Ishikawa (cell line): ENCODE results near the gene STK4.
A peak's percentile ranks its signal among the peaks of the same experiment; 100 is the strongest.

Source experiments
- CEBPB ChIP-seq: IDR thresholded peaks from 2 replicates; pipeline ENCODE4 v1.6.1; 2012
- CREB1 ChIP-seq: IDR thresholded peaks from 2 replicates; pipeline ENCODE4 v1.6.1; 2012; ENCODE audit warnings: low read depth
- EGR1 ChIP-seq: IDR thresholded peaks from 2 replicates; pipeline ENCODE4 v1.6.1; 2012
- EP300 ChIP-seq: IDR thresholded peaks from 2 replicates; pipeline ENCODE4 v1.6.1; 2012; ENCODE audit warnings: borderline replicate concordance
- FOXM1 ChIP-seq: IDR thresholded peaks from 2 replicates; pipeline ENCODE4 v1.6.1; 2012; ENCODE audit warnings: low read depth, borderline replicate concordance
- NFIC ChIP-seq: IDR thresholded peaks from 2 replicates; pipeline ENCODE4 v1.6.1; 2012
- RAD21 ChIP-seq: IDR thresholded peaks from 2 replicates; pipeline ENCODE4 v1.6.1; 2012; ENCODE audit warnings: low read depth
- TAF1 ChIP-seq: IDR thresholded peaks from 2 replicates; pipeline ENCODE4 v1.6.1; 2012; ENCODE audit warnings: low read depth, mild to moderate bottlenecking
- TCF12 ChIP-seq: IDR thresholded peaks from 2 replicates; pipeline ENCODE4 v1.6.1; 2012; ENCODE audit warnings: low read depth
- TEAD4 ChIP-seq: IDR thresholded peaks from 2 replicates; pipeline ENCODE4 v1.6.1; 2012
- YY1 ChIP-seq: IDR thresholded peaks from 2 replicates; pipeline ENCODE4 v1.6.1; 2012; ENCODE audit warnings: low read depth
- ZBTB7A ChIP-seq: IDR thresholded peaks from 2 replicates; pipeline ENCODE4 v1.6.1; 2012; ENCODE audit warnings: low read depth
- TF ChIP-seq, protein P1 (sequence below): IDR thresholded peaks from 2 replicates; pipeline ENCODE4 v1.6.1; 2012
- TF ChIP-seq, protein P2 (sequence below): IDR thresholded peaks from 2 replicates; pipeline ENCODE4 v1.6.1; 2012
- TF ChIP-seq, protein P3 (sequence below): IDR thresholded peaks from 2 replicates; pipeline ENCODE4 v1.6.1; 2012; ENCODE audit warnings: low read depth, mild to moderate bottlenecking

STK4 gene

DNA sequence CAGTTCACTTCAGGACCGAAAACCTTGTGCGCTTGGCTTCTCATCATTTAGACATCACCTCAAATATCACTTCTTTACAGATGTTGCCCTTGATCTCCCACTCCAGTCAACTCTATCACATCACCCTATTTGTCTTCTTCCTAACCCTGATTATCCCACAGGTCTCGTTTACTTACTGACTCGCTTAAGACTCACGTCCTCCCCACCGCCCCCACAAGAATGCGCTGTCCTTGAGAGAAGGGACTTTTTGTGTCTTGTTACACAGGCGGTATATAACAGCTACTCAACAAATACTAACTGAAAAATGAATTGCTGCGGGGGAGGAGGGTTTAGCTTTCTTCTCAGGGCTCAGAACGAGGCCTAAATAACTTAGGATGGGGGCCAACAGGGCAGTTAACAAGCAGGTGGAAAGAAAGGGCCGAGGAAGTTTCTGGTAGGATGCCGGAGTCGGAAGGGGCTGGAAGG lies 6.6 kb upstream of the STK4 start:
- TF ChIP-seq TEAD4 (no peak), YY1 (no peak), FOXM1 (no peak), EP300 (no peak)
- TF ChIP-seq, protein P1, sequence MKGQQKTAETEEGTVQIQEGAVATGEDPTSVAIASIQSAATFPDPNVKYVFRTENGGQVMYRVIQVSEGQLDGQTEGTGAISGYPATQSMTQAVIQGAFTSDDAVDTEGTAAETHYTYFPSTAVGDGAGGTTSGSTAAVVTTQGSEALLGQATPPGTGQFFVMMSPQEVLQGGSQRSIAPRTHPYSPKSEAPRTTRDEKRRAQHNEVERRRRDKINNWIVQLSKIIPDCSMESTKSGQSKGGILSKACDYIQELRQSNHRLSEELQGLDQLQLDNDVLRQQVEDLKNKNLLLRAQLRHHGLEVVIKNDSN: no peak

DNA sequence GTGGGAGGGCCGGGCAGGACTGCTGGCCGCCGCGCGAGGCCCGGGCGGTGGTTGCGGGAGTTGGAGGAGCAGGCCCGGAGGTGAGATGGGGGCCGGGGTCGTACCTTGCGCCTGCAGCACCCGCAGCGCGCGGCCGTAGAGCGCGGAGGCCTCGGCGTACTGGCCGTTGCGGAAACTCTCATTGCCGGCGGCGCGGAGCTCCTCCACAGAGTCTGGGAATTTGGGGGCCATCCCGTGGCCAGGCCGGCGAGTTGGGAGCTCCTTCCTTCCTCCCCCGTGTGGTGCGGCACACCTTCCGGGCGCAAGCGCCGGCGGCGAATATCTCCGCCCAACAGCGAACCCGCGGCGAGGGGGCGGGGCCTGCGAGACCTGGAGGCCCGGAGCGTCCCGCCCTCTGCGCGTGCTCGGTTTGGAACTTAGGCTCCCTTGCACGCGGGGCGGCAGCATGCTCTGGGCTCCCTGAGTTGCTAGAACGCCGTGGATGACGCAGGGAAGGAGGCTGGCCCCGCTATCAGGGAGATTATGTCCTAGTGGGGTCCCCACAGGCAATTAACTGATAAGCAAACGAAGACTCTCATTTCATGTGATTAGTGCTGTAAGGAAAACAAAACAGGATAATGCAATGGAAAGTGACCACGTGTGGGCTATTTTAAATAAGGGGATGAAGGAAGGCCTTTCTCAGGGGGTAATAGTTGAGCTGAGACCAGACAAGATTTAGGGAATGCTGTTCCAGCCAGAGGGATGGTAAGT lies 6.0 kb upstream of the STK4 start, which contains the start of gene TOMM34:
Gene TOMM34, minus strand, starts transcription at position 295 of the 750 bp plus-strand sequence. Its CDS starts 64 bp downstream, at position 231.
- TF ChIP-seq FOXM1 (no peak), TAF1 (peak; percentile 72), EP300 (no peak), YY1 (0 out of 2 replicates have a peak, but pooled peaks have one; percentile 16), CEBPB (no peak), RAD21 (no peak), ZBTB7A (0 out of 2 replicates have a peak, but pooled peaks have one; percentile 5), TCF12 (0 out of 2 replicates have a peak, but pooled peaks have one; percentile 33), CREB1 (0 out of 2 replicates have a peak, but pooled peaks have one; percentile 13), TEAD4 (no peak), EGR1 (peak; percentile 43; the same call in 1 of the 2 replicates), NFIC (no peak; the same call in 1 of the 2 replicates)
- TF ChIP-seq, protein P2, sequence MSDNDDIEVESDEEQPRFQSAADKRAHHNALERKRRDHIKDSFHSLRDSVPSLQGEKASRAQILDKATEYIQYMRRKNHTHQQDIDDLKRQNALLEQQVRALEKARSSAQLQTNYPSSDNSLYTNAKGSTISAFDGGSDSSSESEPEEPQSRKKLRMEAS: peak; percentile 98
- TF ChIP-seq, protein P1: 0 out of 2 replicates have a peak, but pooled peaks have one; percentile 5
- TF ChIP-seq, protein P3, sequence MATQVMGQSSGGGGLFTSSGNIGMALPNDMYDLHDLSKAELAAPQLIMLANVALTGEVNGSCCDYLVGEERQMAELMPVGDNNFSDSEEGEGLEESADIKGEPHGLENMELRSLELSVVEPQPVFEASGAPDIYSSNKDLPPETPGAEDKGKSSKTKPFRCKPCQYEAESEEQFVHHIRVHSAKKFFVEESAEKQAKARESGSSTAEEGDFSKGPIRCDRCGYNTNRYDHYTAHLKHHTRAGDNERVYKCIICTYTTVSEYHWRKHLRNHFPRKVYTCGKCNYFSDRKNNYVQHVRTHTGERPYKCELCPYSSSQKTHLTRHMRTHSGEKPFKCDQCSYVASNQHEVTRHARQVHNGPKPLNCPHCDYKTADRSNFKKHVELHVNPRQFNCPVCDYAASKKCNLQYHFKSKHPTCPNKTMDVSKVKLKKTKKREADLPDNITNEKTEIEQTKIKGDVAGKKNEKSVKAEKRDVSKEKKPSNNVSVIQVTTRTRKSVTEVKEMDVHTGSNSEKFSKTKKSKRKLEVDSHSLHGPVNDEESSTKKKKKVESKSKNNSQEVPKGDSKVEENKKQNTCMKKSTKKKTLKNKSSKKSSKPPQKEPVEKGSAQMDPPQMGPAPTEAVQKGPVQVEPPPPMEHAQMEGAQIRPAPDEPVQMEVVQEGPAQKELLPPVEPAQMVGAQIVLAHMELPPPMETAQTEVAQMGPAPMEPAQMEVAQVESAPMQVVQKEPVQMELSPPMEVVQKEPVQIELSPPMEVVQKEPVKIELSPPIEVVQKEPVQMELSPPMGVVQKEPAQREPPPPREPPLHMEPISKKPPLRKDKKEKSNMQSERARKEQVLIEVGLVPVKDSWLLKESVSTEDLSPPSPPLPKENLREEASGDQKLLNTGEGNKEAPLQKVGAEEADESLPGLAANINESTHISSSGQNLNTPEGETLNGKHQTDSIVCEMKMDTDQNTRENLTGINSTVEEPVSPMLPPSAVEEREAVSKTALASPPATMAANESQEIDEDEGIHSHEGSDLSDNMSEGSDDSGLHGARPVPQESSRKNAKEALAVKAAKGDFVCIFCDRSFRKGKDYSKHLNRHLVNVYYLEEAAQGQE: no peak

DNA sequence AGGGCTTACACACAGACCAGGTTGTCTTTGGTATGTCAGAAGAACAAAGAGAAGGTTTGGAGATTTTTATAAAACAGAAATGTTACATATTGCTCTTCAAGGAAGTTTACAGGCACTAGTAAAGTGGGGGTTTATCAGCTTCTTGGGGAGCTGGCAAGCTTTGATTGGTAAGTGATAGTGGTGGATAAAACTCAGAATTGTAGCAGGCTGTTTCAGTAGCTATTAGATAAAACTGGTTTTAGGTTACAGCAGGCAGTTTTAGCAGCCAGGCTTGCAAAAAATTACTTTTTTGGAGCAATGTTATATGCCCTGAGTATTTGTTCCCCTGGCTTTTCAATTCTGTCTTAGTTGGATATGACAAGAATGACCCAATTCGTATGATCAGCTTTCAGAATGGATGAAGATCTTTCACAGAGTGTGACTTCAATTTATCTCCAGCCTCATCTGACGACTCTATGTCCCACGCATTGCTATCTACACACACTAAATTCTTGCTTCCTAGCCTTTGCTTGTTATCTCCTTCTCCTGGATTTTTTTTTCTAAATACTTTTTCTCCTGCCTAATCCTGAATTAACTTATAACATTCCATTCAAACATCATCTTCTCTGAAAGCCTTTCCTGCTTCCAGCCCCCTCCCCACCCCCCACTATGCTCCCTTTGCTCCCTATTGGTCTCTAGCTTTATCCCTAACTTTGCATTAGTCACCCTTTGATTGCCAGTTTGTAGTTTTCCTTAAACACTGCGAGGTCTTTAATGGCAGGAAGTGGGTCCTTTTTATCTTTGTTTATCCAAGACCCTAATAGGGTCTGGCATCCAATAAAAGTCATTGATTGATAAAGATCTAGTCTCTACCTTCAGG lies 5.1 kb upstream of the STK4 start:
- TF ChIP-seq ZBTB7A: no peak
- no peak for TF ChIP-seq CREB1
- TF ChIP-seq EGR1: no peak
- TF ChIP-seq, protein P1: no peak
- TF ChIP-seq TAF1: no peak
- TF ChIP-seq TEAD4: no peak
- no peak for TF ChIP-seq CEBPB
- TF ChIP-seq YY1: no peak
- TF ChIP-seq EP300: no peak
- TF ChIP-seq, protein P3: no peak
- no peak for TF ChIP-seq TCF12
- TF ChIP-seq, protein P2: no peak
- TF ChIP-seq RAD21: no peak
- no peak for TF ChIP-seq NFIC

DNA sequence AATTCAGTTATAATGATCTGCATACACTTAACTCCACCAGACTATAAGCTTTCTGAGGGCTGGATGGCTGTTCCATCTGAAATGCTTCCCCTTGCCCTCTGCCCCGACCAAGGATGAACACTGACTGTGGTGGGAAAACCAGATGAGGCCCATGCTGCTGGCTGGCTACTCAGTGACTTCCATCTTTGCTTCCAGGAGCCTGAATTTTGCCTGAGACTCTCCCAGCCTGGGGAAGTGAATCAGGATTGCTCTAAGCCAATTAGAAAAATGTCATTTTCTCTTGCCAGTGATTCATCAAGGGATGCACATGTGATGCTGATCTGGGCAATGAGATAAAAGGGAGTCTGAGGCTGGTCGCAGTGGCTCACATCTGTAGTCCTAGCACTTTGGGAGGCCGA lies 4.4 kb upstream of the STK4 start:
- no peak for TF ChIP-seq TCF12

DNA sequence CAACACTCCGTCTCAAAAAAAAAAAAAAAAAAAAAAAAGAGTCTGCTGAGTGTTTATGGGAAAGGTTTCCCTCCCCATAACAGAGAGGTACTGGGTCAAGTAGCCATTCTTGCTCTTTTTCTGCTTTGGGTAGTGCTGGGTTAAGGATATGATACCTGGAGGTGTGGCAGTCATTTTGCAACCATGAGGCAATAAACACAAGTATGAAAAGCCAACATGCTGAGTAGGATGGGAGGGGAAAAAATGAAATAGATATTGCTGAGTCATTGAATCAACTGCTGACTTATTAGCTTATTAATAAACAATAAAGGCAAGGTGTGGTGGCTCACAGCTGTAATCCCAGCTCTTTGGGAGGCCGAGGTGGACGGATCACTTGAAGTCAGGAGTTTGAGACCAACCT lies 3.8 kb upstream of the STK4 start:
- TF ChIP-seq RAD21 (no peak), FOXM1 (no peak), TAF1 (no peak), TEAD4 (no peak), CEBPB (no peak), NFIC (no peak), YY1 (no peak), TCF12 (no peak), CREB1 (no peak), ZBTB7A (no peak)
- TF ChIP-seq, protein P1: no peak
- TF ChIP-seq, protein P3: no peak
- TF ChIP-seq, protein P2: no peak
